ENCODE results near the gene SLC2A9. TPM values are rescaled to one million over a fixed set of nuclear protein-coding genes. Genes with fewer than 3 reads are reported as not detected.

Gene SLC2A9
- total RNA-seq, 6 donors from 2014 or later: 5.4 to 25.1 (median 13.0) TPM

GRCh38 chr4:9833421-9833820 lies 187.9 kb downstream of the SLC2A9 start:
- no peaks in the 10 kb centered on the region for H3K36me3 ChIP-seq
- no peak overlapping the region for H3K4me3 ChIP-seq
- 90 to 95% methylated on average over 5 of the region's 5 CpGs for WGBS, 2 donors
- ATAC-seq (ENCODE audit: low FRiP score in 2 of 2) (no peak), DNase-seq (no peak)
- H3K27me3 ChIP-seq: no peaks in the 10 kb centered on the region
- no peaks in the 10 kb centered on the region for H3K4me1 ChIP-seq
- TF ChIP-seq EP300 (IDR thresholded peaks at IDR 0.05) (no peak), POLR2AphosphoS5 (IDR thresholded peaks at IDR 0.05) (no peak), CTCF (IDR thresholded peaks at IDR 0.05) (no peak), POLR2A (IDR thresholded peaks at IDR 0.05) (no peak)
- H3K27ac ChIP-seq: no peak overlapping the region
- no peaks in the 10 kb centered on the region for H3K9me3 ChIP-seq

GRCh38 chr4:9832640-9833039 lies 188.7 kb downstream of the SLC2A9 start:
- ATAC-seq (ENCODE audit: low FRiP score in 2 of 2) (no peak), DNase-seq (no peak)
- Histone ChIP-seq H3K4me3 (no peak overlapping the region), H3K27ac (no peak overlapping the region), H3K36me3 (no peaks in the 10 kb centered on the region), H3K27me3 (no peaks in the 10 kb centered on the region), H3K4me1 (no peaks in the 10 kb centered on the region), H3K9me3 (no peaks in the 10 kb centered on the region)
- WGBS, 2 donors: 79 to 93% methylated on average over 1 to 2 of the region's 2 CpGs
- TF ChIP-seq POLR2AphosphoS5 (IDR thresholded peaks at IDR 0.05) (no peak), EP300 (IDR thresholded peaks at IDR 0.05) (no peak), CTCF (IDR thresholded peaks at IDR 0.05) (no peak), POLR2A (IDR thresholded peaks at IDR 0.05) (no peak)

GRCh38 chr4:9826551-9826950 lies 194.7 kb downstream of the SLC2A9 start:
- no peak for ATAC-seq (ENCODE audit: low FRiP score in 2 of 2)
- no peak for DNase-seq
- Histone ChIP-seq H3K36me3 (no peaks in the 10 kb centered on the region), H3K4me3 (no peak overlapping the region), H3K4me1 (no peaks in the 10 kb centered on the region), H3K9me3 (no peaks in the 10 kb centered on the region), H3K27me3 (no peaks in the 10 kb centered on the region), H3K27ac (no peak overlapping the region)
- WGBS, 2 donors: 89 to 95% methylated on average over 1 of the region's 1 CpG
- TF ChIP-seq EP300 (IDR thresholded peaks at IDR 0.05) (no peak), POLR2AphosphoS5 (IDR thresholded peaks at IDR 0.05) (no peak), CTCF (IDR thresholded peaks at IDR 0.05) (no peak), POLR2A (IDR thresholded peaks at IDR 0.05) (no peak)

- H3K27me3 ChIP-seq: no peaks in the 10 kb centered on the region
- H3K36me3 ChIP-seq: no peaks in the 10 kb centered on the region
- H3K27ac ChIP-seq: no peak overlapping the region
- no peaks in the 10 kb centered on the region for H3K9me3 ChIP-seq
- TF ChIP-seq CTCF (IDR thresholded peaks at IDR 0.05) (no peak), POLR2A (IDR thresholded peaks at IDR 0.05) (no peak), POLR2AphosphoS5 (IDR thresholded peaks at IDR 0.05) (no peak), EP300 (IDR thresholded peaks at IDR 0.05) (no peak)
- no peaks in the 10 kb centered on the region for H3K4me1 ChIP-seq
- WGBS, 2 donors: 34 to 42% methylated on average over 3 of the region's 3 CpGs
- DNase-seq (no peak), ATAC-seq (ENCODE audit: low FRiP score in 2 of 2) (no peak)
- no peak overlapping the region for H3K4me3 ChIP-seq
Observed at GRCh38 chr4:9825049-9825448, 196.2 kb downstream of the SLC2A9 start.

GRCh38 chr4:9820343-9820742 lies 201.0 kb downstream of the SLC2A9 start:
- Histone ChIP-seq H3K36me3 (no peaks in the 10 kb centered on the region), H3K27ac (no peak overlapping the region), H3K9me3 (no peaks in the 10 kb centered on the region), H3K27me3 (no peaks in the 10 kb centered on the region), H3K4me3 (no peak overlapping the region), H3K4me1 (no peaks in the 10 kb centered on the region)
- TF ChIP-seq CTCF (IDR thresholded peaks at IDR 0.05) (no peak), EP300 (IDR thresholded peaks at IDR 0.05) (no peak), POLR2A (IDR thresholded peaks at IDR 0.05) (no peak), POLR2AphosphoS5 (IDR thresholded peaks at IDR 0.05) (no peak)
- no peak for ATAC-seq (ENCODE audit: low FRiP score in 2 of 2)
- no peak for DNase-seq
- WGBS, 2 donors: 73 to 74% methylated on average over 5 of the region's 5 CpGs
